ENCODE results near the gene HTR3B. TPM values are rescaled to one million over a fixed set of nuclear protein-coding genes. Genes with fewer than 3 reads are reported as not detected.

HTR3B gene
- total and polyA plus RNA-seq, 2 of the 4 experiments (the other 2 are of a cell fraction) = not detected

DNA sequence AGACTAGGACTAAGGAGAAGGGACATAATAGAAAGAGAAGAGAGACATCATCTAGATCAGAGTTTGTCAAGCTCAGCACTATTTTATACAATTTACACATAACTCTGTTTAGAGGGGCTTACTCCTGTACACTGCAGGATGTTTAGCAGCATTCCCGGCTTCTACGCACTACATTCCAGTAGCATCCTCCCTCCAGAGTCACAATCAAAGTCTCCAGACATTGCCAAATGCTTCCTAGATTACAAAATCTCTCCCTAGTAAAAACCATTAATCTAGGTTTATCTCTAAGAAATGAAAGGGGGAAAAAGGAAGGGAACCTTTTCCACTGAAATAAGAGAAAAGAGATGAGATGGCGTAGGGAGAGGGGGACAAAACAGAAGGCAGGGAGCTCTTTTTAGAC is 33.3 kb upstream of the HTR3B start:
- Histone ChIP-seq H3K4me2 (ENCODE audit: low read depth, low read length) (no peak overlapping the region), H3K4me1 (ENCODE audit: control insufficient read depth, insufficient read depth, low read length) (peaks cover 4% of the 10 kb centered on the region; the same call in 1 of the 2 replicates), H3K14ac (replicated peaks; ENCODE audit: low read depth, low read length) (no peak overlapping the region), H3K9ac (ENCODE audit: low read depth, low read length) (no peak overlapping the region), H3K27ac (ENCODE audit: insufficient read depth, low read length) (no peak overlapping the region), H3K23ac (ENCODE audit: low read depth, low read length) (no peak overlapping the region), H4K91ac (ENCODE audit: insufficient read depth, low read depth, low read length) (no peak overlapping the region), H4K20me1 (ENCODE audit: insufficient read depth, low read length) (no peaks in the 10 kb centered on the region), H2BK120ac (ENCODE audit: low read depth, low read length) (no peak overlapping the region), H2AFZ (replicated peaks; ENCODE audit: low read length, poor library complexity) (no peak overlapping the region), H3K9me1 (ENCODE audit: insufficient read depth, low read length) (no peaks in the 10 kb centered on the region), H3K56ac (ENCODE audit: extremely low read depth, insufficient read depth, low read length) (no peak overlapping the region), H4K8ac (ENCODE audit: low read depth in 2 of 2, low read length in 2 of 2) (no peak overlapping the region), H2BK15ac (ENCODE audit: low read depth, low read length) (no peak overlapping the region), H3K9me3 (ENCODE audit: control insufficient read depth, insufficient read depth, low read length) (no peaks in the 10 kb centered on the region), H4K5ac (ENCODE audit: low read depth, low read length) (no peak overlapping the region), H3K27me3 (ENCODE audit: control insufficient read depth, insufficient read depth, low read length) (no peaks in the 10 kb centered on the region), H3K79me1 (ENCODE audit: low read depth in 1 of 2, low read length in 2 of 2) (peaks cover 4 to 16% of the 10 kb centered on the region in 2 experiments; a peak in 3 of 4 replicates), H3K4ac (ENCODE audit: low read depth, low read length) (no peak overlapping the region), H2BK5ac (ENCODE audit: low read depth, low read length, poor library complexity, severe bottlenecking) (no peak overlapping the region), H3K4me3 (ENCODE audit: insufficient read depth, low read depth, low read length) (no peak overlapping the region), H3K18ac (ENCODE audit: low read depth, low read length) (no peak overlapping the region), H2AK9ac (replicated peaks; ENCODE audit: low read depth, low read length, poor library complexity) (no peak overlapping the region), H2BK20ac (ENCODE audit: low read depth, low read length) (no peak overlapping the region), H3K36me3 (ENCODE audit: control insufficient read depth, insufficient read depth, low read length) (peaks cover 4% of the 10 kb centered on the region), H2AK5ac (ENCODE audit: low read depth, low read length) (no peak overlapping the region)
- no peak for TF ChIP-seq USF2 (IDR thresholded peaks at IDR 0.05; ENCODE audit: low read depth, low read length)
- dilution Hi-C loops (cut with HindIII; ENCODE audit: low sequenced_read_pairs, unreplicated experiment) (no loop called here), intact Hi-C loops (cut with micrococcal nuclease) (loop anchor here (10.0 kb wide), 2 partner anchors 293 to 1567 kb away; no protein-coding TSS in a partner anchor), in situ Hi-C loops (cut with MboI; ENCODE audit: low sequenced_read_pairs) (no loop called here)
- 100% methylated on average over 1 of the region's 3 CpGs; no CpG with 5 or more reads in 1 of the 2 experiments for WGBS, 2 experiments (ENCODE audit: extremely low coverage in 2 of 2, insufficient read length in 1 of 2)
- CTCF ChIA-PET = no interaction called here
- ATAC-seq (ENCODE audit: low read depth) (no peak), DNase-seq (peak; percentile 1)
- no TSS peak for BruUV-seq (replicated peaks)
- POLR2A ChIA-PET (ENCODE audit: unreplicated experiment) = no interaction called here
